ENCODE data around the gene GNLY. TPM values are rescaled to one million over a fixed set of nuclear protein-coding genes. Genes with fewer than 3 reads are reported as not detected.

Gene GNLY
- total RNA-seq, 1 donor from 2014 or later: not detected

DNA sequence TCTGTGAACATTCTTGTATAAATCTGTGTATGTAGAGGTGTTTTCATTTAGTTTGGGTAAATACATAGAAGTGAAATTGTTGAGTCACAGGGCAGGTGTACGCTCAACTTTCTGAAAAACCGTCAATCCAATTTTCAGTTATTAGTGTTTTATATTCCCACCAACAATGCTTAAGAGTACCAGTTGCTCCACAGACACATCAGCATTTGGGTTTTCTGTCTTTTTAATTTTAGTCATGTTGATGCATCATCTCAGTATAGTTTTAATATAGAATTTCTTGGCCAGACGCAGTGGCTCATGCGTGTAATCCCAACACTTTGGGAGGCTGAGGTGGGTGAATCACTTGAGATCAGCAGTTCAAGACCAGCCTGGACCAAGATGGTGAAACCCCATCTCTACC, 3.2 kb upstream of the GNLY start:
- no peaks in the 10 kb centered on the region for H3K36me3 Mint-ChIP-seq (ENCODE audit: unreplicated experiment)
- H3K27ac Mint-ChIP-seq (ENCODE audit: unreplicated experiment): no peak overlapping the region
- no peak for TF ChIP-seq CTCF (IDR thresholded peaks at IDR 0.05)
- H3K4me1 Mint-ChIP-seq (ENCODE audit: unreplicated experiment): peaks cover 10% of the 10 kb centered on the region
- DNase-seq (ENCODE audit: extremely low spot score, unreplicated experiment): no peak
- H3K9me3 Mint-ChIP-seq (ENCODE audit: unreplicated experiment): no peaks in the 10 kb centered on the region
- H3K4me3 Mint-ChIP-seq (ENCODE audit: unreplicated experiment): no peak overlapping the region
- peaks cover 13% of the 10 kb centered on the region for H3K27me3 Mint-ChIP-seq (ENCODE audit: unreplicated experiment)

- Mint-ChIP-seq H3K36me3 (ENCODE audit: unreplicated experiment) (no peaks in the 10 kb centered on the region), H3K4me3 (ENCODE audit: unreplicated experiment) (no peak overlapping the region), H3K27me3 (ENCODE audit: unreplicated experiment) (peaks cover 3% of the 10 kb centered on the region), H3K4me1 (ENCODE audit: unreplicated experiment) (peaks cover 7% of the 10 kb centered on the region), H3K9me3 (ENCODE audit: unreplicated experiment) (no peaks in the 10 kb centered on the region), H3K27ac (ENCODE audit: unreplicated experiment) (no peak overlapping the region)
- TF ChIP-seq CTCF (IDR thresholded peaks at IDR 0.05): no peak
- no peak for DNase-seq (ENCODE audit: extremely low spot score, unreplicated experiment)
Observed at GRCh38 chr2:85692039-85692645, 2.0 kb upstream of the GNLY start.

DNA sequence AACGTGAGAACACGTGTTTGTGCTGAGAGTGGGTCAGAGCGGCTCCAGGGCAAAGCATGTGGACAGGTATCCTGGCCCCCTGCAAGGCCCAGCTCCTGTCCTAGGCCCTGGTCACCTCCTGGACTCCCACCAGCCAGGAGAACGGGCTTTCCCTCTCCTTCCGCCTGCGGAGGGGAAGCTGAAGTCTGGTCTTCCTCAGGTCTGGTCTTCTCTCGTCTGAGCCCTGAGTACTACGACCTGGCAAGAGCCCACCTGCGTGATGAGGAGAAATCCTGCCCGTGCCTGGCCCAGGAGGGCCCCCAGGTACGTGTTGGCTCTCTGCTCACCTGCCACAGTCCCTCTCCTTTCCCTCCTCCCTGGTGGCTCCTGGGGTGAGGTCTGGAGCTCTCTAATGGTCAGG, 963 bp downstream of the GNLY start:
- DNase-seq (ENCODE audit: extremely low spot score, unreplicated experiment): peak; percentile 78
- peaks cover 2% of the 10 kb centered on the region for H3K4me1 Mint-ChIP-seq (ENCODE audit: unreplicated experiment)
- no peaks in the 10 kb centered on the region for H3K27me3 Mint-ChIP-seq (ENCODE audit: unreplicated experiment)
- no peak overlapping the region for H3K27ac Mint-ChIP-seq (ENCODE audit: unreplicated experiment)
- no peaks in the 10 kb centered on the region for H3K36me3 Mint-ChIP-seq (ENCODE audit: unreplicated experiment)
- no peaks in the 10 kb centered on the region for H3K9me3 Mint-ChIP-seq (ENCODE audit: unreplicated experiment)
- TF ChIP-seq CTCF (IDR thresholded peaks at IDR 0.05): no peak
- no peak overlapping the region for H3K4me3 Mint-ChIP-seq (ENCODE audit: unreplicated experiment)

DNA sequence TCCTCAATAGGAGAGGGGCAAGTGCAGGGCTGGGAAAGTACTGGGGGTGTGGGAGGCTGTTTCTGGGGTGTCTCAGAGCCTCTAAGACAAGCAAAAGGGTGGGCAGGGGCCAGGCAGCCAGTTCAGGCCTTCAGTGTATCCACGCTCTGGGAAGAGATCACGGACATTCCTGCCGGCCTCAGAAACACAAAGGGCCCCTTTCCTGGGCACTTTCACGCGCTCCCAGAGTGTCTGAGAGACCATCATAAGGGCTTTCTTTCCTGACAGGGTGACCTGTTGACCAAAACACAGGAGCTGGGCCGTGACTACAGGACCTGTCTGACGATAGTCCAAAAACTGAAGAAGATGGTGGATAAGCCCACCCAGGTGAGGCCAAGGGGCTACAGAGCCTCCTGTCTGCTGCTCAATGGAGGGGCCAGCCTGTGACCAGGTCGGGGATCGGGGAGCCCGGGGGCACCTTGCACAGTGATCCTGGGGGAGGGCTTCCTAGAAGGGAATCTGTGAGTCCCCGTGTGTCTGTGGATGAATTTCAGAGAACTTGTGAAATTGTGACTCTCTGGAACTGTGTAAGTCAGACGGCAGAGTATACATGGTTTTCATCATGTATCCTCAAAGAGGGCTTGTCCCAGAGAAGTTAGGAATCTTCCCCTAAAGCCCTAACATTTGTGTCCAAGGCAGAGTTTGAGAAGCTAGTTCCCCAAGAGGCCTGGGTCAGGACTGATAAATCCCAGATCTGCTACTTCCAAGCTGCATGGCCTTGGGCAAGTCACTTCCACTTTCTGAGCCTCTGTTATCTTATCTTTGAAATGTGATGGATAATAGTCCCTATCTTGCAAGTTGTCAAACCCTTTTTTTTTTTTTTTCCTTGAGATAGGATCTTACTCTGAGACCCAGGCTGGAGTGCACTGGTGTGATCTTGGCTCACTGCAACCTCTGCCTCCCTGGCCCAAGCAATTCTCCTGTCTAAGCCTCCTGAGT, 1.8 kb downstream of the GNLY start:
- no peak for TF ChIP-seq CTCF (IDR thresholded peaks at IDR 0.05)
- Mint-ChIP-seq H3K4me3 (ENCODE audit: unreplicated experiment) (no peak overlapping the region), H3K27ac (ENCODE audit: unreplicated experiment) (no peak overlapping the region)

DNA sequence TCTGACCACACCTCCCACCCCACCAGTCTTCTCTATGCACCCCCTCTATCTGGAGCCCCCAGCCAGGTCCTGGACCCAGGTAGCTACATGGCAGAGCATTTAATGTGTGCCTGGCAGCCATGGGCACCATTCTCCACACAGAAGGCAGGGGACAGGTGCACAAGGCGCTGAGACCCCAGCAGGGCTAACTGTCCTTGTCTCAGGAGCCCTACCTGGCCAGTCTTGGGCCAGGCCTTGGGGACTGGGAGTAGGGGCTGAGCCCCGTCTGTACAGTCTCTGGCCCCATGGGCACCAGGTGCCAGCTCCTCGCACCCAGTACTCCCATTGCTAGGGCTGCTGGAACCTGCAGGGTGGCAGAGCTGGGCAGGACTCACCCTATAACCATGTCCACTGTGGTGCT, 2.9 kb downstream of the GNLY start:
- peaks cover 9% of the 10 kb centered on the region for H3K4me1 Mint-ChIP-seq (ENCODE audit: unreplicated experiment)
- H3K9me3 Mint-ChIP-seq (ENCODE audit: unreplicated experiment): no peaks in the 10 kb centered on the region
- TF ChIP-seq CTCF (IDR thresholded peaks at IDR 0.05): no peak
- no peak overlapping the region for H3K27ac Mint-ChIP-seq (ENCODE audit: unreplicated experiment)
- H3K36me3 Mint-ChIP-seq (ENCODE audit: unreplicated experiment): no peaks in the 10 kb centered on the region
- H3K27me3 Mint-ChIP-seq (ENCODE audit: unreplicated experiment): no peaks in the 10 kb centered on the region
- H3K4me3 Mint-ChIP-seq (ENCODE audit: unreplicated experiment): no peak overlapping the region
- no peak for DNase-seq (ENCODE audit: extremely low spot score, unreplicated experiment)

More for the DNA sequence above, 1.8 kb downstream of the GNLY start:
- Mint-ChIP-seq H3K36me3 (ENCODE audit: unreplicated experiment) (no peaks in the 10 kb centered on the region), H3K9me3 (ENCODE audit: unreplicated experiment) (no peaks in the 10 kb centered on the region), H3K4me1 (ENCODE audit: unreplicated experiment) (peaks cover 2% of the 10 kb centered on the region), H3K27me3 (ENCODE audit: unreplicated experiment) (no peaks in the 10 kb centered on the region)
- no peak for DNase-seq (ENCODE audit: extremely low spot score, unreplicated experiment)

Data from osteocyte (in vitro differentiated cells).